HG03571 (cell line): ENCODE data around the gene LPAR6.

ENCODE experiments used
- ATAC-seq: cut with Tn5 transposase; IDR thresholded peaks from one replicate; pipeline ENCODE4 v1.9.1; 2021; ENCODE audit not compliant: unreplicated experiment

LPAR6 gene

DNA sequence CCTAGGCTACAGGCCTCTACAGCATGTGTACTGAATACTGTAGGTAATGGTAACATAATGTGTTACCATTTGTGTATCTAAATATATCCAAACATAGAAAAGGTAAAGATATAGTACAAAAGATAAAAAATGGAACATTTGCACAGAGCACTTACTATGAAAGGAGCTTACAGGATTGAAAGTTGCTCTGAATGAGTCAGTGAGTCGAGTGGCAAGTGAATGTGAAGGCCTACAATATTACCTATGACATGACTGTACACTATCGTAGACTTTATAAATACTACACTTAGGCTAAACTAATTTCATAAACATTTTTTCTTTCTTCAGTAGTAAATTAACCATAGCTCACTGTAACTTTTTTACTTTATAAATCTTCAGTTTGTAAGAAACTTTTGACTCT is 35.1 kb downstream of the LPAR6 start:
- ATAC-seq, result no peak

GRCh38 chr13:48370815-48371214 is 42.1 kb downstream of the LPAR6 start:
- no peak for ATAC-seq

GRCh38 chr13:48369988-48370387 is 42.9 kb downstream of the LPAR6 start:
- ATAC-seq, result no peak
